GM19351 (cell line): Measurements from ENCODE around the gene PDE2A.
"Not testable (repeated sequence)": the region's sequence is repeated elsewhere in the genome, so short reads cannot be mapped to it uniquely, and the experiment has no call there.

ENCODE experiments used
- ATAC-seq: cut with Tn5 transposase; IDR thresholded peaks from one replicate; pipeline ENCODE4 v1.9.1; 2021; ENCODE audit warnings: mild to moderate bottlenecking, moderate library complexity; ENCODE audit not compliant: unreplicated experiment

PDE2A gene

GRCh38 chr11:72561856-72562255 lies 112.4 kb downstream of the PDE2A start:
- ATAC-seq: no peak

- not testable (repeated sequence) for ATAC-seq
Measured at GRCh38 chr11:72560864-72561263, 113.4 kb downstream of the PDE2A start.

- ATAC-seq: no peak
Measured at GRCh38 chr11:72556433-72556832, 117.8 kb downstream of the PDE2A start.

- ATAC-seq: not testable (repeated sequence)
Measured at GRCh38 chr11:72555014-72555522, 119.2 kb downstream of the PDE2A start.

- no peak for ATAC-seq
Measured at GRCh38 chr11:72553706-72554105, 120.5 kb downstream of the PDE2A start.

GRCh38 chr11:72552399-72552910 lies 121.8 kb downstream of the PDE2A start:
- no peak for ATAC-seq

GRCh38 chr11:72551571-72551970 lies 122.7 kb downstream of the PDE2A start:
- ATAC-seq: no peak

GRCh38 chr11:72548463-72548862 lies 125.8 kb downstream of the PDE2A start:
- ATAC-seq: no peak

- no peak for ATAC-seq
Measured at GRCh38 chr11:72546866-72547265, 127.4 kb downstream of the PDE2A start.

- ATAC-seq: no peak
Measured at GRCh38 chr11:72544589-72544988, 129.6 kb downstream of the PDE2A start.

- ATAC-seq: no peak
Measured at GRCh38 chr11:72543849-72544542, 130.2 kb downstream of the PDE2A start.

GRCh38 chr11:72541257-72541974 lies 132.8 kb downstream of the PDE2A start:
- no peak for ATAC-seq

- ATAC-seq: no peak
Measured at GRCh38 chr11:72537051-72537450, 137.2 kb downstream of the PDE2A start.

GRCh38 chr11:72535194-72535547 lies 139.1 kb downstream of the PDE2A start:
- no peak for ATAC-seq

GRCh38 chr11:72534371-72535193 lies 139.6 kb downstream of the PDE2A start:
- ATAC-seq: no peak

GRCh38 chr11:72529068-72529467 lies 145.2 kb downstream of the PDE2A start:
- ATAC-seq: no peak

GRCh38 chr11:72528121-72528520 lies 146.1 kb downstream of the PDE2A start:
- ATAC-seq: no peak
